Thyroid gland (tissue), 4 donors: ENCODE data around the gene KIF23. TPM values are rescaled to one million over a fixed set of nuclear protein-coding genes. Genes with fewer than 3 reads are reported as not detected.

ENCODE experiments used
- DNase-seq, 2 donors: peaks; one replicate each; pipeline ENCODE4 v3.0.0-alpha.2; 2019
- H3K27ac ChIP-seq, 3 donors: fragments of 200-600 bp; sonication (generic); 1 replicate in 2 of 3; 2 replicates in 1 of 3; pipeline ENCODE4 v1.5.1; 2016 to 2019; ENCODE audit warnings: mild to moderate bottlenecking in 1 of 3, moderate library complexity in 1 of 3
- H3K27me3 ChIP-seq: fragments of 200-600 bp; sonication (generic); one replicate; pipeline ENCODE4 v1.5.1; 2019
- H3K36me3 ChIP-seq, 2 donors: fragments of 200-600 bp; sonication (generic); one replicate each; pipeline ENCODE4 v1.5.1; 2016 to 2019
- H3K4me1 ChIP-seq, 2 donors: fragments of 200-600 bp; sonication (generic); one replicate each; pipeline ENCODE4 v1.5.1; 2017 to 2019
- H3K4me3 ChIP-seq, 3 donors: fragments of 200-600 bp; sonication (generic); replicated peaks in 1 of 3; 1 replicate in 2 of 3; 2 replicates in 1 of 3; pipeline ENCODE4 v1.5.1; 2016; ENCODE audit warnings: mild to moderate bottlenecking in 1 of 3
- H3K9me3 ChIP-seq: fragments of 200-600 bp; sonication (generic); one replicate; pipeline ENCODE4 v1.5.1; 2017
- POLR2A ChIP-seq, 2 donors: fragments of 450-650 bp; IDR thresholded peaks; one replicate each; pipeline ENCODE4 v1.6.1; 2017; ENCODE audit warnings: antibody characterized with exemption in 2 of 2, mild to moderate bottlenecking in 2 of 2, moderate library complexity in 1 of 2
- WGBS, 2 donors: methylation state at CpG; one replicate each; pipeline ENCODE4 v1.1.5; 2017; 5-methylcytosine and 5-hydroxymethylcytosine counted together
- intact Hi-C: fragments of 100-400 bp; cut with DNase I; formaldehyde crosslinking; loops from one replicate; pipeline ENCODE4 v1.15.1; 2023
- total RNA-seq, 4 donors: library from RNA; depleted of rRNA; stranded (reverse); fragments of >200 nt; gene quantifications; one replicate each; pipeline ENCODE4 v1.2.3, GENCODE V29; 2016
- TF ChIP-seq, protein P1 (sequence below), 6 experiments: fragments of 200-600 bp in 3 of 6; fragments of 450-650 bp in 3 of 6; sonication (generic) in 3 of 6; IDR thresholded peaks; one replicate each; pipeline ENCODE4 v1.5.1; 2016 to 2019; ENCODE audit warnings: antibody characterized with exemption in 6 of 6, mild to moderate bottlenecking in 2 of 6, inconsistent platforms in 1 of 6, moderate library complexity in 1 of 6

Gene KIF23
- total RNA-seq, 4 donors from 2014 or later = 0.40 to 3.3 (median 1.2) TPM; not detected in 1

DNA sequence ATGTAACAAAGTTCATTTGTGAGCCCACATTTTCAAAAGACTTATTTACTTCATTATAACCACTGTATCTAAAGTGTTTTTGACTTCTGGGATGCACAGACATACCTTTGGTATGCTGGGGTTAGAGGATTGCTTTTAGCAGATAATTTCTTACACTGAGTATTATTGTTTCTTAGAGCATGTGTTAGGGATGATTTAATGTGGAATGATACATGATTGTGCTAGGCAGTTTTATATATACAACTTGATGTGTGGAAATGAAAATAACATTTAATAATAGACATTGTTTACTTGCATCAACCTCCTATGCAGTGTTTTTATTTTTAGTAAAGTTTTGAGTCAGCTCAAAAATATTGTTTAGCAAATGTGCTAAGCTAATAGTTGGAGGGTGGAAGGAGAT, 3.4 kb downstream of the KIF23 start:
- H3K27me3 ChIP-seq = no peaks in the 10 kb centered on the region
- intact Hi-C loops = no loop called here
- H3K36me3 ChIP-seq = no peaks in the 10 kb centered on the region
- no peak for TF ChIP-seq POLR2A (IDR thresholded peaks at IDR 0.05)
- TF ChIP-seq, protein P1, sequence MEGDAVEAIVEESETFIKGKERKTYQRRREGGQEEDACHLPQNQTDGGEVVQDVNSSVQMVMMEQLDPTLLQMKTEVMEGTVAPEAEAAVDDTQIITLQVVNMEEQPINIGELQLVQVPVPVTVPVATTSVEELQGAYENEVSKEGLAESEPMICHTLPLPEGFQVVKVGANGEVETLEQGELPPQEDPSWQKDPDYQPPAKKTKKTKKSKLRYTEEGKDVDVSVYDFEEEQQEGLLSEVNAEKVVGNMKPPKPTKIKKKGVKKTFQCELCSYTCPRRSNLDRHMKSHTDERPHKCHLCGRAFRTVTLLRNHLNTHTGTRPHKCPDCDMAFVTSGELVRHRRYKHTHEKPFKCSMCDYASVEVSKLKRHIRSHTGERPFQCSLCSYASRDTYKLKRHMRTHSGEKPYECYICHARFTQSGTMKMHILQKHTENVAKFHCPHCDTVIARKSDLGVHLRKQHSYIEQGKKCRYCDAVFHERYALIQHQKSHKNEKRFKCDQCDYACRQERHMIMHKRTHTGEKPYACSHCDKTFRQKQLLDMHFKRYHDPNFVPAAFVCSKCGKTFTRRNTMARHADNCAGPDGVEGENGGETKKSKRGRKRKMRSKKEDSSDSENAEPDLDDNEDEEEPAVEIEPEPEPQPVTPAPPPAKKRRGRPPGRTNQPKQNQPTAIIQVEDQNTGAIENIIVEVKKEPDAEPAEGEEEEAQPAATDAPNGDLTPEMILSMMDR (IDR thresholded peaks at IDR 0.05) = no peak
- H3K27ac ChIP-seq = no peak overlapping the region
- no peak overlapping the region for H3K4me3 ChIP-seq
- H3K9me3 ChIP-seq = no peaks in the 10 kb centered on the region
- no peak for DNase-seq
- peaks cover 0 to 7% of the 10 kb centered on the region in 2 donors for H3K4me1 ChIP-seq

DNA sequence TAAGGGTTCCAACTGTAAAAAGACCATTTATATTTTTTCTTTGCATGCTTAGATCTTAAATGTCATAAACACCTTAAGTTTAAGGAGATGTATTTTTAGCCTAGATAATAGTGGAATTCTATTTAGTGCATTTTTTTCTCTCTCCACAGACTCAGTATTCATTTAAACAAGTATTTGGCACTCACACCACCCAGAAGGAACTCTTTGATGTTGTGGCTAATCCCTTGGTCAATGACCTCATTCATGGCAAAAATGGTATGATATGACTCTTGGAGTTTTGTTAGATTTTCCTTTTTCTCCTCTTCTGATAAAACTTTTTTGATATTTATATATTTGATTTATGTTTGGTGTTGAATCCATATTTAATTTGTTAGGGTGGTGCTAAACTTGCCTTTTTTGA, 7.3 kb downstream of the KIF23 start:
- Histone ChIP-seq H3K27ac (no peak overlapping the region), H3K9me3 (no peaks in the 10 kb centered on the region)

DNA sequence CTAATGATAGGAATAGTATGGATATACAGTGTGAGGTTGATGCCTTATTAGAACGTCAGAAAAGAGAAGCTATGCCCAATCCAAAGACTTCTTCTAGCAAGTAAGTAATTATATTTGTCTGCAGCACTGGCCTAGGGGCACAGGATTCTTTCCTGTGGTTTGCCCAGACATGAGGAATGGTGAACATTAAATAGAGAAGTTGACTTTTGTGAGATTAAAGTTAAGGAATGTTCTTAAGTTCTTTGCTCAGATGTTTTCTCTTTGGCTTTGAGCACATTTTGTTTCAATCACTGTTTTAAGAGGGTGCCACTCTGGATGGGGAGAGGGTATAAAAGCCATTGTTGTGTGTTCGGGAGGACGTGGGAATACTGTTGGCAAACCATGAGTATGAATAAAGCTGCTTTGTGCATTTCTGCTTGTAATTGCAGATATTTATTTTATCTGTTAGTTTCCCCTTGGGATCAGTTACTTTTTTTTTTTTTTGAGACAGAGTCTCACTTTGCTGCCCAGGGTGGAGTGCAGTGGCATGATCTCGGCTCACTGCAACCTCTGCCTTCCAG, 8.3 kb downstream of the KIF23 start:
- no peak for DNase-seq
- WGBS, 2 donors = 81 to 92% methylated on average over 4 of the region's 4 CpGs
- Histone ChIP-seq H3K27me3 (no peaks in the 10 kb centered on the region), H3K36me3 (no peaks in the 10 kb centered on the region), H3K4me3 (no peak overlapping the region), H3K9me3 (no peaks in the 10 kb centered on the region), H3K27ac (no peak overlapping the region), H3K4me1 (no peaks in the 10 kb centered on the region)
- no peak for TF ChIP-seq POLR2A (IDR thresholded peaks at IDR 0.05)
- TF ChIP-seq, protein P1 (IDR thresholded peaks at IDR 0.05) = no peak
- intact Hi-C loops = no loop called here

More for the DNA sequence above, 7.3 kb downstream of the KIF23 start:
- intact Hi-C loops = no loop called here
- H3K4me3 ChIP-seq = no peak overlapping the region
- no peak for TF ChIP-seq POLR2A (IDR thresholded peaks at IDR 0.05)
- TF ChIP-seq, protein P1 (IDR thresholded peaks at IDR 0.05) = no peak
- no peak for DNase-seq
- no peaks in the 10 kb centered on the region for H3K27me3 ChIP-seq
- H3K36me3 ChIP-seq = no peaks in the 10 kb centered on the region
- no peaks in the 10 kb centered on the region for H3K4me1 ChIP-seq

DNA sequence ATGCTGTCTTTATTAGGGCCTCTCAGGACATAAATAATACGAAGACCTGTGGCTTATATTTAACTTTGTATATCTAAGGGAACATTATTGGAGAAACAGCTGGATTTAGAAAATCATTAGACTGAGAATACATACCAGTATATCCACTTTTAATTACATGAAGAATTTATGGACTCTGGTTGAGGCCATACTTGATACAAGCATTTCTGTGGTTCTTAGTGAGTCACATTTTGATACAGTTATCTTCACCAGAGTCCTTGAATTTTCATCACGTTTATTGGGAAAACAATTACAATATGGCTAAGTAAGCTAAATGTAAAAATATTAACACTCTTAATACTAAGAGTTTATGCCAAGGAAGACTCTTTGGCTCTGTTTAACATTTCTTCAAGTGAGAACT, 9.9 kb downstream of the KIF23 start:
- H3K36me3 ChIP-seq = no peaks in the 10 kb centered on the region
- no peak for DNase-seq
- H3K27ac ChIP-seq = no peak overlapping the region
- intact Hi-C loops = no loop called here
- no peaks in the 10 kb centered on the region for H3K27me3 ChIP-seq
- TF ChIP-seq POLR2A (IDR thresholded peaks at IDR 0.05) = no peak
- TF ChIP-seq, protein P1 (IDR thresholded peaks at IDR 0.05) = no peak
- 93 to 95% methylated on average over 2 of the region's 2 CpGs for WGBS, 2 donors
- no peaks in the 10 kb centered on the region for H3K4me1 ChIP-seq
- H3K9me3 ChIP-seq = no peaks in the 10 kb centered on the region
- H3K4me3 ChIP-seq = no peak overlapping the region

DNA sequence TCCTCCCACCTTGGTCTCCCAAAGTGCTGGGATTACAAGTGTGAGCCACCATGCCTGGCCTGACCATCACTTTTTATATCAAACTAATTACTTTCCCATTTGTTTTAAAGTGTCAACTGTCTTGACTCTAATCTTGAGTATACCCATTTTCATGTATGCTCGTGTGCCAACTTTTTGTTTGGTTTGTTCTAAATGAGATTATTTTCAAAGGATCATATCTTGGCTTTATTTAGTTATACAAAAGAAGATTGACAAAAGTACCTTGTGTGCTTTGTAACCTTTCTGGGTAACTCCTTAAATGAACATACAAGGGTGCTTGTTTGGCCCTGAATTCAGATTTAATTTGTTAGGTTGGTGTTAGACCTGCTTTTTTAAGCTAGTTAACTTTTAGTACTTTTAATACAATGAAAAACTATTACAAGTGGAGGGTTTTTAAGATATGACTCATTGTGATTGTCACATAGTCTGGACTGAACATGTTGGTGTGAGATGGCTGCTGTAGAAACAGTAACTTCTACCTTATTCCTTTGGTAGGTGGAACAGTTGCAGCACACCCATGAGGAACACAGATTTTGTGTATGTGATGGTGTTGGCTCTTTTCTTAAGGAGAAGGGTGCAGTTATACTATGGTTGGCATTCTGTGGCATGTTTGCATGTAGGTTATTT, 10.7 kb downstream of the KIF23 start:
- no peak overlapping the region for H3K27ac ChIP-seq
- H3K4me1 ChIP-seq = no peaks in the 10 kb centered on the region
- H3K4me3 ChIP-seq = no peak overlapping the region
- H3K36me3 ChIP-seq = no peaks in the 10 kb centered on the region
- TF ChIP-seq POLR2A (IDR thresholded peaks at IDR 0.05) = no peak
- WGBS, 2 donors = 98 to 100% methylated on average over 1 of the region's 1 CpG
- H3K9me3 ChIP-seq = no peaks in the 10 kb centered on the region
- intact Hi-C loops = no loop called here
- H3K27me3 ChIP-seq = no peaks in the 10 kb centered on the region
- DNase-seq = no peak
